ENCODE data around the gene SPOUT1. TPM values are rescaled to one million over a fixed set of nuclear protein-coding genes. Genes with fewer than 3 reads are reported as not detected.

Gene SPOUT1
- total RNA-seq, 1 experiment from 2014 or later = 59.6 TPM

GRCh38 chr9:128809831-128810230 is 19.8 kb downstream of the SPOUT1 start:
- no peak overlapping the region for H2AFZ ChIP-seq
- ChIA-PET POLR2A (ENCODE audit: unreplicated experiment) (interaction anchor here (0.5 kb wide), 1 partner anchor 102 kb away, joined by 3 read pairs; no protein-coding TSS in a partner anchor), CTCF (no interaction called here)
- intact Hi-C loops (cut with micrococcal nuclease; ENCODE audit: unreplicated experiment) = loop anchor here (10.0 kb wide), 1 partner anchor 85 kb away; the partner anchor contains the start of gene ZDHHC12
- no peaks in the 10 kb centered on the region for H3K27me3 ChIP-seq (ENCODE audit: insufficient read depth, low read depth)
- TF ChIP-seq EZH2 (IDR thresholded peaks at IDR 0.05; ENCODE audit: low read depth) (no peak), CTCF (conservative IDR thresholded peaks at IDR 0.05) (no peak)
- BruUV-seq (replicated peaks) = no TSS peak
- H3F3A ChIP-seq (ENCODE audit: insufficient read depth, low read depth) = peaks cover 10% of the 10 kb centered on the region; the same call in 1 of the 2 replicates
- H3K9me3 ChIP-seq (ENCODE audit: insufficient read depth, low read depth) = no peaks in the 10 kb centered on the region
- H3K4me3 ChIP-seq = no peak overlapping the region
- H3K36me3 ChIP-seq (ENCODE audit: low read depth) = peaks cover 7% of the 10 kb centered on the region; the same call in 1 of the 2 replicates
- no peak overlapping the region for H3K27ac ChIP-seq
- H3K4me1 ChIP-seq (replicated peaks; ENCODE audit: insufficient read depth) = no peaks in the 10 kb centered on the region
- H3K79me2 ChIP-seq (ENCODE audit: low read depth) = no peaks in the 10 kb centered on the region
- DNase-seq = no peak
- no peak overlapping the region for H3K4me2 ChIP-seq
- no peaks in the 10 kb centered on the region for H3K9me2 ChIP-seq (ENCODE audit: insufficient read depth)
- no peaks in the 10 kb centered on the region for H4K20me1 ChIP-seq (ENCODE audit: insufficient read depth)

- Histone ChIP-seq H3K9me2 (ENCODE audit: insufficient read depth) (no peaks in the 10 kb centered on the region), H3K36me3 (ENCODE audit: low read depth) (peaks cover 9% of the 10 kb centered on the region; the same call in 1 of the 2 replicates), H3K27ac (no peak overlapping the region), H3K79me2 (ENCODE audit: low read depth) (no peaks in the 10 kb centered on the region), H3K4me1 (replicated peaks; ENCODE audit: insufficient read depth) (no peaks in the 10 kb centered on the region), H4K20me1 (ENCODE audit: insufficient read depth) (no peaks in the 10 kb centered on the region), H3K9me3 (ENCODE audit: insufficient read depth, low read depth) (no peaks in the 10 kb centered on the region), H3F3A (ENCODE audit: insufficient read depth, low read depth) (0 out of 2 replicates have a peak, but pooled peaks cover 6% of the 10 kb centered on the region), H2AFZ (no peak overlapping the region), H3K4me2 (no peak overlapping the region), H3K27me3 (ENCODE audit: insufficient read depth, low read depth) (no peaks in the 10 kb centered on the region), H3K4me3 (no peak overlapping the region)
- no TSS peak for BruUV-seq (replicated peaks)
- no peak for DNase-seq
- no peak for TF ChIP-seq EZH2 (IDR thresholded peaks at IDR 0.05; ENCODE audit: low read depth)
- TF ChIP-seq CTCF (conservative IDR thresholded peaks at IDR 0.05) = no peak
- ChIA-PET CTCF (no interaction called here), POLR2A (ENCODE audit: unreplicated experiment) (no interaction called here)
- intact Hi-C loops (cut with micrococcal nuclease; ENCODE audit: unreplicated experiment) = no loop called here
Measured at GRCh38 chr9:128809036-128809599, 20.5 kb downstream of the SPOUT1 start.

- Histone ChIP-seq H3K79me2 (ENCODE audit: low read depth) (no peaks in the 10 kb centered on the region), H3K36me3 (ENCODE audit: low read depth) (peaks cover 9% of the 10 kb centered on the region; the same call in 1 of the 2 replicates), H3K27me3 (ENCODE audit: insufficient read depth, low read depth) (no peaks in the 10 kb centered on the region), H3K9me3 (ENCODE audit: insufficient read depth, low read depth) (no peaks in the 10 kb centered on the region), H3K9me2 (ENCODE audit: insufficient read depth) (no peaks in the 10 kb centered on the region), H3F3A (ENCODE audit: insufficient read depth, low read depth) (0 out of 2 replicates have a peak, but pooled peaks cover 6% of the 10 kb centered on the region), H3K4me2 (no peak overlapping the region), H3K4me1 (replicated peaks; ENCODE audit: insufficient read depth) (no peaks in the 10 kb centered on the region), H3K4me3 (no peak overlapping the region), H4K20me1 (ENCODE audit: insufficient read depth) (no peaks in the 10 kb centered on the region), H3K27ac (no peak overlapping the region), H2AFZ (no peak overlapping the region)
- DNase-seq = no peak
- intact Hi-C loops (cut with micrococcal nuclease; ENCODE audit: unreplicated experiment) = no loop called here
- ChIA-PET POLR2A (ENCODE audit: unreplicated experiment) (no interaction called here), CTCF (no interaction called here)
- TF ChIP-seq CTCF (conservative IDR thresholded peaks at IDR 0.05) = no peak
- no peak for TF ChIP-seq EZH2 (IDR thresholded peaks at IDR 0.05; ENCODE audit: low read depth)
- BruUV-seq (replicated peaks) = no TSS peak
Measured at GRCh38 chr9:128808543-128808942, 21.1 kb downstream of the SPOUT1 start.
